AG04449 (cell line): Measurements from ENCODE around the gene DSCAM.
A peak's percentile ranks its signal among the peaks of the same experiment; 100 is the strongest.

Experiments used
- CTCF ChIA-PET: fragments of 350-600 bp; formaldehyde crosslinking; extraction: SDS; loops from one replicate; lab custom pipeline; 2021; ENCODE audit warnings: antibody characterized with exemption; lab: Yijun Ruan, JAX
- POLR2A ChIA-PET: fragments of 400-600, 350-600 bp; formaldehyde crosslinking; extraction: SDS; loops from one replicate; lab custom pipeline; 2020; ENCODE audit warnings: antibody characterized with exemption, inconsistent platforms; lab: Yijun Ruan, JAX
- DNase-seq: peaks from one replicate; pipeline ENCODE4 v3.0.0-alpha.2; 2010; ENCODE audit warnings: low read depth, low spot score
- H3K4me3 ChIP-seq: 2 replicates; pipeline ENCODE4 v1.5.1; 2011; ENCODE audit warnings: low read depth, mild to moderate bottlenecking, control low read depth, low read length
- TF ChIP-seq, protein P1 (sequence below): IDR thresholded peaks from one replicate; pipeline ENCODE4 v1.5.1; 2011; ENCODE audit warnings: mild to moderate bottlenecking, moderate library complexity, low read length, control low read depth, inconsistent platforms; ENCODE audit not compliant: insufficient read depth; ENCODE audit errors: missing control alignments

DSCAM gene

DNA sequence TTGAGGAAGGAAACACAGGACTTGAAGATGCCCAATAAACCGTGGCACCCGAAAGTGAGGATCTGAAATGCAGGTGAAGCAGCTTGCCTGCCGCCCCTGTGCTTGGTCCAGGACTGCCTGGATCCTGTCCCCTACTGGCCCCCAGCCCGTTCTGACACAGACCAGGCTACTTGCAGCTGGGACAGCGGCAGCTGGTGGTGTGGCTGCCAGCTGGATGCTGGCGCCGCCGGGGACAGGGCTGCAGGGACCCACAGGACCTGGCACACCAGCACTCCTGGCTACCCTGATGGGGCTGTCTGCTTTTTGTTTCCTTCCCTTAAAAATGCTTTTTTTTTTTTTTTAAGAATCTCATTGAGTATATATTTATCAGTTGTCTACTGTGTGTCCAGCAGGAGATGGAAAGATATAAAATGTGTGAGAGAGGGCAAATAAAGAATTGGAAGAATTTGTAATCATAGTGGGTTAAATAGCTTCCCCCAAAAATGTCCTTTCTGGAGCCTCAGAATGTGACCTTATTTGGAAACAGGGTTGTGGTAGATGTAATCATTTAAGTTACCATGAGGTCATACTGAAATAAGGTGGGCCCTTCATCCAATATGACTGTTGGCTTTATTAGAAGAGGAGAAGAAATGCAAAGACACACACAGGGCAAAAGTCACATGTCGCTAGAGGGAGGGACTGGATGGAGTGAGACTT is 165.6 kb downstream of the DSCAM start:
- ChIA-PET CTCF (no interaction called here), POLR2A (no interaction called here)
- DNase-seq: no peak
- TF ChIP-seq, protein P1, sequence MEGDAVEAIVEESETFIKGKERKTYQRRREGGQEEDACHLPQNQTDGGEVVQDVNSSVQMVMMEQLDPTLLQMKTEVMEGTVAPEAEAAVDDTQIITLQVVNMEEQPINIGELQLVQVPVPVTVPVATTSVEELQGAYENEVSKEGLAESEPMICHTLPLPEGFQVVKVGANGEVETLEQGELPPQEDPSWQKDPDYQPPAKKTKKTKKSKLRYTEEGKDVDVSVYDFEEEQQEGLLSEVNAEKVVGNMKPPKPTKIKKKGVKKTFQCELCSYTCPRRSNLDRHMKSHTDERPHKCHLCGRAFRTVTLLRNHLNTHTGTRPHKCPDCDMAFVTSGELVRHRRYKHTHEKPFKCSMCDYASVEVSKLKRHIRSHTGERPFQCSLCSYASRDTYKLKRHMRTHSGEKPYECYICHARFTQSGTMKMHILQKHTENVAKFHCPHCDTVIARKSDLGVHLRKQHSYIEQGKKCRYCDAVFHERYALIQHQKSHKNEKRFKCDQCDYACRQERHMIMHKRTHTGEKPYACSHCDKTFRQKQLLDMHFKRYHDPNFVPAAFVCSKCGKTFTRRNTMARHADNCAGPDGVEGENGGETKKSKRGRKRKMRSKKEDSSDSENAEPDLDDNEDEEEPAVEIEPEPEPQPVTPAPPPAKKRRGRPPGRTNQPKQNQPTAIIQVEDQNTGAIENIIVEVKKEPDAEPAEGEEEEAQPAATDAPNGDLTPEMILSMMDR: no peak
- H3K4me3 ChIP-seq: no peak overlapping the region

DNA sequence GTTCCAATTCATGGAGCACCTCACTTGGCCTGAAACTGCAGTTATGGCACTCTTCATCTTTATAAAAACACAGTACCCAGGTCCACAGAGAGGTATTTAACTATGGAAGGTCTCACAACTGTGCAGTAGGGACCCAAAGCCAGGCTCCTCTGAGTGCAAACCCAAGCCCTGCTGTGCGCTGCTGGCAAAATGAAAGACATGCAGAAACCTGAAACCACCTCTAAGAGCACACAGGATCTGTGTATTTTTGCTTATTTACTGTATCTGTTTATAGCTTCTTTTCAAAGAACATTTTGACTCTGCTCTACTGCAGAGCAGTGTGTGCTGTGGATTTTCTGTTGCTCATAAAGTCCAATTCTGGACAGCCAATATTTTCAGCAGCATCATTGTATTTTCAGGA is 166.6 kb downstream of the DSCAM start:
- H3K4me3 ChIP-seq: no peak overlapping the region
- DNase-seq: no peak
- ChIA-PET CTCF (no interaction called here), POLR2A (interaction anchor here (0.6 kb wide), 1 partner anchor 13 kb away, joined by 3 read pairs; no protein-coding TSS in a partner anchor)
- TF ChIP-seq, protein P1: no peak

DNA sequence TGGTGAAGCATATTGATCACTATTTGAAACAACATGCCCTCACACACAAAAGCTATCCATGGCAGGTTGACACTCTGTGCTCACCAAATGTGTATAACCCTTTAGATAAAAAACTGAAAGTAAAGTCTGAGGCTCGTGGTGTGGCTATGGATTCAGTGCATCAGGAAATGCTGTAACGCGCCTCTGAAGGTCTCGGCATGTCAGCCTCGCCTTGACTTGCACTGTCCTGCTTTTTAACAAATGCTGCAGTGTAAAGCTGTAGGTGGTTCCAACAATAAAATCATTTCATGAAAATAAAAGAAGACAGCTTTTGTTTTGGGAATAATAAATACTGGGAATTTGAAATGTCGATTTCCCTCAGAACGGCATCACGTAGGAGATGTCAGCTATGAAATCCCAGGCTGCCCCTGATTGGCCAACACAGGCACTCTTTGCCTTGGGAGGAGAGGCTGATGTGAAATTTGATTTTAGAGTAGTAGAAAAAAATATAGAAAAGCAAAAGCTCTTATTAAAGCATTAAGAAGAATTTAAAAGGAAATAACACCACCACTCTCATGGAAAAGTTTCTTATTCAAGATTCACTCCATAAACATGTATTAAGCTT is 168.2 kb downstream of the DSCAM start:
- POLR2A ChIA-PET: no interaction called here
- TF ChIP-seq, protein P1: no peak
- DNase-seq: no peak
- CTCF ChIA-PET: no interaction called here
- no peak overlapping the region for H3K4me3 ChIP-seq

DNA sequence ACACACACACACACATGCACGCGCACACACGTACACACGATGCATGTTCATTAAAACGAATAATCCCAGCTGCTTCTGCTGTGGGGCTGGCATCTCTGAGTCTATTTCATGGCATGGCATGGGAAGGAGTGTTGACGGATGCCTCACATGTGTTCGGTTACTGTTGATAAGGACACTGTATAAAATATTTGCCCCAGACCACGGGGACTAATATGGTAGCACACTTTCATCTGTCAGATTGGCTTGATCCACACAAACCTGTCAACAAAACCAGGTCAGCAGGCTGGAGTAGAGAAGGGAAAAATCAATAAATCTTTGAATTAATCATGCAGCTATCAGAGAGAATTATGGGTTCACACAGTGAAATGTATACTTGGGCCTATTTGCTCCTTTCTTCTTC is 171.9 kb downstream of the DSCAM start:
- POLR2A ChIA-PET: no interaction called here
- TF ChIP-seq, protein P1: no peak
- H3K4me3 ChIP-seq: no peak overlapping the region
- CTCF ChIA-PET: interaction anchor here (1.5 kb wide), 1 partner anchor 161 kb away, joined by 3 read pairs; no protein-coding TSS in a partner anchor
- no peak for DNase-seq

DNA sequence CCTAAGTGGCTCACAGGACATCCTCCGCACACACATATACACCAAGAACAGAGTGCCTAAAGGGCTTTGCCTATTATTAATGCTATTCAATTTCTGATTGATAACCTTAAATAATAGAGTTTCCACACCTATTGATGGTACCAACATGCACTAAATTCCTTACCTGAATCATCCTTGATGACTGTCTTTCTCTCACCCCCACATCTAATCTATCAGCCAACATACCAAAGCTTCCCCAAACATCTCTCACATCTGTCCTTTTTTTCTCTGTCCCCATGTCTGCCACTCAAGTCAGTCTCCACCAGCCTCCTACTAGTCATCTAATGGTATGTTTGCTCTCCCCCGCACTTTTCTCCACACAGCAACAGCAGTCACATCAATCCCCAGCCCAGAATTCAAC is 174.4 kb downstream of the DSCAM start:
- TF ChIP-seq, protein P1: no peak
- DNase-seq: no peak
- H3K4me3 ChIP-seq: no peak overlapping the region
- ChIA-PET POLR2A (no interaction called here), CTCF (no interaction called here)

DNA sequence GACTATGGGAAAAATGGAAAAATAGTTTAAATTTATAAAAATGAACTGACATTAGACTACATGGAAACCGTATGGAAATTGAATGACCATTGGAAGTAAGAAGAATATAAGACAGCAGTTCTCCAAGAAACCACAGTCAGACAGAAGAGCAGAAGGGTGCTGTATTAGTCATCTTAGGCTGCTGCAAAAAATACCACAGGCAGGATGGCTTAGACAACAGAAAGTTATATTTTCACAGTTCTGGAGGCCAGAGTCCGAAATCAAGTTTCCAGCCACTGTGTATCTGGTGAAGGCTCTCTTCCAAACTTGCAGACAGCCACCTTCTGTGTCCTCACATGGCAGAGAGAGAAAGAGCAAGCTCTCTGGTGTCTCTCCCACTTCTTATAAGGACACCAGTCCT is 175.2 kb downstream of the DSCAM start:
- peak; percentile 14 for DNase-seq
- TF ChIP-seq, protein P1: no peak
- ChIA-PET POLR2A (no interaction called here), CTCF (no interaction called here)
- no peak overlapping the region for H3K4me3 ChIP-seq
